ENCODE data around the gene PRKN.

PRKN gene

DNA sequence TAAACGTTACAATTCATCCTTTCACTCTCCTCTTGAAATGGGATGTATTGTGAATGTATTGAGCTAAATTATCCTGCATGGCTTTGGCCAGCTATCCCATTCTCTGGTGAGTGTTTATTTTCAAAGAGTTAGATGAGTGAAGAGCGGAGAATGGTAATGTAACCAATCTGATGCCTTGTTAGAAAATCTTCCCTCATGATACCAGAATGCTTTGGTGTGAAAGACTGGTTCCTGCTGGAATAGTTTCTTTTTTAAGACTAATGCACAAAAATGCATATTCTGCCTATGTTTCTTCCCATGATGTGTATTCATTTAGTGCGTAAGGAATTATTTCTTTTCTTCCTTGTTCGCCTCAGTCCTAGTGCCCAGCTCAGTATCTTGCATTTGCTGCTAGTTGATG, 506.7 kb downstream of the PRKN start:
- DNase-seq: no peak

DNA sequence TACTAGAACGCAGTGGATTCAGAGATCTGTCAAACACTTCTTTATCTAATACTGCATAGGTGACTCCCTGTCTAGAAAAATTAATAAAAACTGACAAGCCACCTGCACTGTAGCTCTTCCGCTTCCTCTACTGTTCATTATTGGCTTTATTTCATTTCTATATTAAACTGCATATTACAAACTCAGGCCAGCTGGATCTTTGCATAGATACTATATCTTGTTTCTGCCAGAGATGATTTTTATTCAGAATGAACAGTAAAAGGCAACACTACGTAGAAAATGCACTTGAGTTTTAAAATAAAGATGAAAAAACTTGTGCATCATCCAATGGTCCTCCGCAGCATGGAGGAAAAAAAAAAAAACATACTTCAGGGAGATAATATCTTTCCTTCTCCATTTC, 508.3 kb downstream of the PRKN start:
- no peak for DNase-seq

DNA sequence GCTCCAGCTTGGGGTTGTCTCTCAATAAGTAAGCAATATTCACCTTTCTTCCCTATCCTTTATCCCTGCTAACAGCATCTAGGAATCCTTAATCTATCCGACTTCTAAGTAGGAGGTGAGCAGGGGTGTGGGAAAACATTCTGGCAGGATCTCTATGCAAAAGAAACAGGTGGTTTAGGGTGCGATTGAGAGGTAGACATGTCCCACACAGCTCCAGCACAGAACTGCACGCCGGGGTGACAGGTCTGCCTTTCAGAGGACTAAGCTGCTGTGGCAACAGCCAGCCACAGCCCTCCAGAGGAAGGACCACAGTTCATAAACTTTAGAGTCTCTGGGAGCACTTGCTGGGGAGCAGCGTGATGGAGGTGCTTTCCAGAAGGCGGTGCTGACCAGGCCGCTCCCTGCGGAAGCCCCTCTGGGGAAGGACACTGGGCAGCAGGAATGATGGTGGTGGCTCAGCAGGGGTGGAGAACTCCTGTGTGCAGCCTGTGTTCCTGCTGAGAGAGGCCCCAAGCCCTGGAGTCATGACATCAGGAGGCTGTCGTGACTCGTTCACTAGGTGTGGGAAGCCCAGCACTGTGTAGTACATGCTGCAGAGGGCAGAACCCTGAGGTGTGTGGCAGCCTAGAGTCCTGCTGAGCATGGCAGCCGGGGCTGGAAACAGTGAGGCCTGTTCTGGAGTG, 509.6 kb downstream of the PRKN start:
- no peak for DNase-seq

DNA sequence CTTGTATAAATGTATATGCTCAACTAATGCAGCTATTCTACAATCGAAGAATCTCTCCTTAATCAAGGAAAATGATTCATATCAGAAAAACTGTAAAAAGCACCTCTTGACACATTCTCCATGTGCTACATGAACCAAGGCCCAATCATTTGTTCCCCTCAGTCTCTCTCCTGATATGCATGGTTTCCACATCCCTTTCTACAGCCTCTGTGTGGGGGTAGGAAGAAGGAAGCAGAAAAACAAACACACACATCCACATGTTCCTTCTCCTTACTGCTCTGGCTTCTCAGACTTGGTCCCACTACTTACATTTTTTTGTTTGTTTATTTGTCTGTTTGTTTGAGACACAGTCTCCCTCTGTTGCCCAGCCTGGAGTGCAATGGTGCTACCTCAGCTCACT, 510.5 kb downstream of the PRKN start:
- DNase-seq: no peak

DNA sequence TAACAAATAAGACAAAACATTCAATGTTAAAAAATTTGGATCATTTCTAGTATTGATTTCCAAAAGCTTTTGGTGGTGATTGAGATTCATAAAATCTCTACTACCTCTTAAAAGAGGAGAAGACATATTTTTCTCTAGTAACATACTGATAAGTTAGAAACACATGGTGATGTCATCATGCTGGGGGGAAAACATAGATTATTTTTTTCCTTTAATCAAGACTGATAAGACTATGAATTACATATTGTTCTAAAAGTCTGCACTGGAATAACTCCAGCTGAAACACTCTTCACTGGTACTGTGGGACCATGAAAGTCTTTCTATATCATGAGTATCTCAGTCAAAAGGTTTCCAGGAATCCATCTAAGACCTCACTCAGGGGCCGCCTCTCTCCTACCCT, 515.8 kb downstream of the PRKN start:
- no peak for DNase-seq

DNA sequence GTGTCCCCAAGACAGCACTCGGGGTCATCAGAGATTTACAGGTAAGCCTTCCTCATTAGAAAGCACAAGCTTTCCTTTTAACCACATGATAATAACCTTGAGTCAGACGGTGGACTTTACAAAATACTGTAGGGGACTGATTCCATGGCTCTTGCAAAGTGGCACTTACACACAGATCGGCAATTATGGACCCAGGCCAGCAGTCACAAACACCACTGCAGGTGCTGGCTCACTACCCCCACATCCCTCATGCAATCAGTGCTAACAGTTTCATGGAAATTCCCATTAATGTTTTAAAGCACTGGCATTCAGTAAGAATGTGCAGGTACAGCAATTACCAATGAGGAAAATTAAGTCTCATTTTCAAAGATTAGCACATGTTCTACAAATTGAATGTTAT, 516.5 kb downstream of the PRKN start:
- no peak for DNase-seq

DNA sequence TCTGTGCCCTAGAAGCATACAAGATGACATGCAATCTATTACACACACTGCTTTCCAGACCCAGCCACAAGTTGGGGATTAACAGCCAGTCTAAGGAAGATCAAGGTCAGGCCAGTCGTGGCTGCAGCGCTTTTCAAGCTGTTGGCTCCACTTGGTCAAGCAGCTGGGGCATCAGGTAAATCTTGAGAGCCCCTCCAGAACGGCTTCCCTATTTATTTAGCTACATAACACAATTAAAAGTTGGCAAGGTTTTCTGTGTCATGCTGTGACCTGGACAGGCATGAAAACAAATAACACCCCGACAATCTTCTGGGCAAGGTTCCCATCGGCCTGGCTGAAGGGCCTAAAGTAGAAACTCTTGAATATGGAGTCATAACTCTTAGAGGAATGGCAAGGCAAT, 524.3 kb downstream of the PRKN start:
- no peak for DNase-seq

DNA sequence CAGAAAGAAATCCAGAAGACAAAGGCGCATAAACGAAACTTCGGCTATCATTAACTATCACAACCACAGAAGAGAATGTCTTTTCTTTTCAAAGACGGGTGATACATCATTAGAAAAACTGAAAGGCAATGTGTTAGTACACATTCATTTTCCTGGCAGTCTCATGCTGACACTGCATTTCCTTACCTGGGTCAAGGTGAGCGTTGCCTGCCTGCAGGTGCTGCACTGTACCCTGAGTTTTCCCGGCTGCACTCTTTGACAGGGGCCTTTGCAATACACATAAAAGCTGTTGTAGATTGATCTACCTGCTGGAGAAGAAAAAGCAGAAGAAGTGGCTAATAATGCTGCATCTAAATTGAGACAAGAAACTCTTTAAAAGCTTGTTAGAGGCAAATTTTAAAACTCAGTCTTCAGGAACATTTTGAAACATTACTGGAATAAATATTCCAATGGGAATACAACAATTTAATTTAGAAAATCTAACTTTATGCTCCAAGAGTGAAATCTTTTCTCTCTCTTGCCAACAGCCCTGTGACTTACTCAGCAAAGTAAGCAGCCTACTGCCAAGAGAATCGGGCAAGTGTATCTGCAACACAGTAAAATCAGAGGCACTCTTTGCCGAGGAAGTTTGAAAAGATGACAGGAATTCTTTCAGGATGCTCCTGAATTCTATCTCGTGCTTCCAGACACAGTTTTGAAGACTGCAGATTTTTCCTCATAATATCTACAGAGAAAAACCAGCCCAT, 526.4 kb downstream of the PRKN start:
- no peak for DNase-seq

DNA sequence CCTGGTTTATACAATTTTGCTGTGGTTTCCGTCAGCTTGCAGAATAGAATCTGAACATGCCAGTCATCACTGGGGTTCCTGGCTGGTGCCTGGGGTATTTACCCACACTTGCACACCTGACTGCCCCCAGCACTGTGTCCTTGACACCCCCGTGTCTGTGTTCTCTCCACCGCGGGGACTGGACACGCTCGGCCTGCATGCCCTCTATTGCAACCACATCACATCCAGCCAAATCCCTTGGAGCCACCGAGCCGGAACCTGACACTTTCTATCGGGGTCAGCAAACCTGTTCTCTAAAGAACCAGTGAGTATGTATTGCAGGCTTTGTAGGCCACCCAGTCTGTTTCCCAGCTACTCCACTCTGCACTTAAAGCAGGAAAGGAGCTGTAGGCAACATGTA, 527.5 kb downstream of the PRKN start:
- no peak for DNase-seq

DNA sequence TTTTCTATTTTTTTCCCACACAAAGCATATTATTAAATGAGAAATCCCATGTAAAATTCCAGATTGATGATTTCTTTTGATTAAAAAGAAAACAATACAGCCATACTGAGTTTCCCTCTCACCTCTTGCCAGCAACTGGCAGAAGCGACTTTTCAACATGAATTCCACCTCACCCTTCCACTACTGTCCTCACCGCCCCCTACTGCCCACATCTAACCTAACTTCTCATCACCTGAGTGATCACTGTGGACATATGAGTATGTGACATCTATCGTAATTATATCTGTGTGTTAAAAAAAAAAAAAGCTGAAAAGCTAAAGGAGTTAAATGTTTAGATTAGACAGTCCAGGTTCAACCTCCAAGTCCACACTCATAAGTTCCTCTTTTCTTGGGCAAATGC, 528.6 kb downstream of the PRKN start:
- no peak for DNase-seq

DNA sequence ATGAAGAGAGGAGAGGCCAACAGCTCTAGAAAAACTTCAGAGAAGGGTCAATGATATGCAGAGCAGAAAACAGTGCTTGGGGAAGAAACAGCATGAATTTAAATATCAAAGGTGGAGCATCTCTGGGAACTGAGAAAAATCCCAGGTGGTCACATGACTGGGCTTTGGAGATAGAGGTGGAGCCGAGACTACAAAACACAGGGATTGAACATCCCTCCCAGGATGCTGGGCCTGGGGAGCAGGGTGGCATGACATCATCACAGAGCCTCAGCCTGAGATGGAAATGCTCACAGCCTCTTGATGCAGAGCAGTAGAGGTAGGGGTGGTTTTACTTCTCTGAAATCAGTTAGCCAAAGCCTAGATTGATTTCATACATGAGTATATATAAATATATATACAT, 529.5 kb downstream of the PRKN start:
- no peak for DNase-seq

DNA sequence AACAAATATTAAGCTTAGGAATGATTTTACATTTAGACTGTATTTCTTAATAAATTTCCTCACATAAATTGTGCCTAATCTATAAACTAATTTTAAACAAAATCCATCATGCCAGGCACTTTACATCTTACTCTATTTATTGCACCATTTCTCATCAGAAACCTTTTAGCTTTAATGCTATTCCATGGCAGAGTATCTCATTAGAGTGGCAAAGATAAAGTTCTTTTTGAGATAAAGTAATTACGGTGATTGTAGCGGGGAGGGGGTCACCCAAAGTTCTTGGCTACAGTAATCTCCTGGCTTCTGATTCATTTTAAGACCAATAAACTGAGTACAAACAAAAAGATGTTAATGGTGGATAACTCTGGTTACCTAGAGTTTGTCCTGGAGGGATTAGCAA, 532.1 kb downstream of the PRKN start:
- no peak for DNase-seq

DNA sequence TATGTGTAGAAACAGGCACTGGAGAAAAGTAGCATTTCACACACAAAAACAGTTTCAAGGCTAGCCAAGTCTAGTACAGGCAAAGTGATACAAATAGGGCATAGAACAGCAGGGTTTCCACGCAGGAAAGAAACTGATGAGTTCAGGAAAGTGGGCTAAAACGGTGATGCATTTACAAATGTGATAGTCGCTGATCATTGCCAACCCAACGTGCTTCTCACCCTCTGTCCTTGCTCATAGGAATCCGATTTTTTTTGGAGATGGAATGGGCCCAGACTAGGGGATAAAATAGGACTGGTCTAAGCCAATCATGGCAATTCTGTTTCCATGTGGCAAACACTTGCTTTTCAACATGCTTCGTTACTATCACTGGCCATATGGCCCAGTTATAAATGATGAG, 536.6 kb downstream of the PRKN start:
- DNase-seq: no peak

DNA sequence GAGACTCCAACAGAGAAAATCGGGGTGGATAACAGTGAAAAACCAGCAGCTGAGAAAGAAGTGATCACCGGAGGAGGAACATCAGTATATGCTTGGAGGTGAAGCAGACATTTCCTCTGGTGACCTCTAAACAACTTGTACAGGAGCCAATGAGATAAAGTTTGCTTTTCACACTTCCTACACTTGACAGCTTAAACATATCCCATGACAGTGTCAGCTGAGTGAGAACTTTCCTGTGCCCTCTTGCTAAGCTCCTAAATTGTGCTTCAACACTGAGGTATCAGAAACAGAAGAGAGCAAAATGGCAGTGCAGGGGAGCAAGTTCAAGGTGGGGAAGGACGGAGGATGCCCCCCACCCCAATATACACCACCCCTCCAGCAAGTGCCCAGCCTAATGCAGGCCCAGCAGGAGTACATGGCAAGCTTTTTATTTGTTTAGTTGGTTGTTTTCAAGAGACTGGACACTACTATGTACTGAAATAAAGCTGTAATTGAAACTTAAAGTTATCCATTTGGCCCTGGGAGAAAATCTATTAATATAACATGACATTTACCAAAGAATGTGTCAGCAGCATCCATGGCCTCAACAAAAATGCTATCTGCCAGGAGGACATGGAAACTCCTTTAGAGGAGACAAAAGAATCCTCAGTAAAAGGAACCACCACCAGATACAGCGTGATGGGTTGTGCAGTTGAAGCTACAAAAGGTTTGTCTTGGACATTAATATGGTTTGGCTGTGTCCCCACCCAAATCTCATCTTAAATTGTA, 540.2 kb downstream of the PRKN start:
- DNase-seq: no peak

DNA sequence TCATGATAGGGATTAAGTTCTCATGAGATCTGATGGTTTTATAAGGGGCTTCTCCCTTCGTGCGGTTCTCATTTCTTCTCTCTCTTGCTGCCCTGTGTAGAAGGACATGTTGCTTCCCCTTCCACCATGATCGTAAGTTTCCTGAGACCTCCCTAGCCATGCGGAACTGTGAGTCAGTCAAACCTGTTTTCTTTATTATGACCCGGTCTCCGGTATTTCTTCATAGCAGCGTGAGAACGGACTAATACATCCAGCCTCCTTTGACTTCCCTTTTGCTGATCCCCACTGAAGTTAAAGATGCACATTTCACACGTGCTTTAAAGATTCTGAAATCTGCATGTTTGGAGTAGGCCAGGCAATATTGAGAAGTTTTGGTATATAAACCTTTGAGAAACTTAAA, 543.1 kb downstream of the PRKN start:
- DNase-seq: no peak

DNA sequence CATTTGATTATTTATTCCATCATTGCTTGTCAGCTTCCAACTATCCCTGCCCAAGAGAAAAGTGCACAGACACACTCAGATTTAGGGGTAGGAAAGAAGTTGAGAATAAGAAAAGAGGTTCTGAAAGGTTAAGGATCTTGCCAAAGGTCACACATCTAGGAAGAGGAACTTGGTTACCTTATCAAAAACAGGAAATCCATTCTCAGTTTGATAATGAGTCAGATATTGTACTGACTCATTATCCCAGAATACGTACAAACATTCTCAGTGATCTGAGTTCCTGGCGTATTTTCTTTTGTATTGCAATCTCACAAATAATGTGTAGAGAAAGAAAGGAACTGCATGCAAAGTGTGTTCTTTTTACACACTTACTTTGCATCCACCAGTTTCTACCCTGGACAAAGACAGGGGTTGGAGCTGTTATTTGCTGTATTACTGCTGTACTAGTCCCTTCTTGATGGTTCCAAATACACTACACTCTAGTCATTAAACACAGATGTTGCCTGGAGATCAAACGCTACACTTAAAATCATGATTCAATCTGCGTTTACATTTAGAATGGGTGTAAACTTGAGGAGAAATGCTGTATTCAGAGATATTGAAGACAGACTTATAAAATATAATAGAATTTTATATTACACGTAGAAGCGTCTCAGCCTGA, 545.7 kb downstream of the PRKN start:
- no peak for DNase-seq

DNA sequence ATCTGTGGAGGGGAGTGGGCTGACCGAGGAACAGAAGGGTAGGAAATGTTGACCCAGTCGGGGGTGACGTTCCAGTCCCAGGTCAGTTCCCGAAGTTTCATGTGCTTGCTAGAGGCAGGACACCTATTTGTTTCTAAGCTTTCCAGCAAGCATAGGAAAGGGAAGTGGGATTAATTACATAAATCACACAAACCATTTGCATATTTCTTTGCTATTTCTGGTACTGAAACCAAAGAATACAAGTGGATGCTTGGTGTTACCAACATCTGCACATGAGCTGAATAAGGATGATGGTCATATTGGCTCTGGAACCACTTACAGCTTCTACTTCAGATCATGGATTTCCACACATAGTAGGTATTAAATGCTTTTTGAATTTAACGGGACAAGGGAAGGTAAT, 546.5 kb downstream of the PRKN start:
- no peak for DNase-seq

DNA sequence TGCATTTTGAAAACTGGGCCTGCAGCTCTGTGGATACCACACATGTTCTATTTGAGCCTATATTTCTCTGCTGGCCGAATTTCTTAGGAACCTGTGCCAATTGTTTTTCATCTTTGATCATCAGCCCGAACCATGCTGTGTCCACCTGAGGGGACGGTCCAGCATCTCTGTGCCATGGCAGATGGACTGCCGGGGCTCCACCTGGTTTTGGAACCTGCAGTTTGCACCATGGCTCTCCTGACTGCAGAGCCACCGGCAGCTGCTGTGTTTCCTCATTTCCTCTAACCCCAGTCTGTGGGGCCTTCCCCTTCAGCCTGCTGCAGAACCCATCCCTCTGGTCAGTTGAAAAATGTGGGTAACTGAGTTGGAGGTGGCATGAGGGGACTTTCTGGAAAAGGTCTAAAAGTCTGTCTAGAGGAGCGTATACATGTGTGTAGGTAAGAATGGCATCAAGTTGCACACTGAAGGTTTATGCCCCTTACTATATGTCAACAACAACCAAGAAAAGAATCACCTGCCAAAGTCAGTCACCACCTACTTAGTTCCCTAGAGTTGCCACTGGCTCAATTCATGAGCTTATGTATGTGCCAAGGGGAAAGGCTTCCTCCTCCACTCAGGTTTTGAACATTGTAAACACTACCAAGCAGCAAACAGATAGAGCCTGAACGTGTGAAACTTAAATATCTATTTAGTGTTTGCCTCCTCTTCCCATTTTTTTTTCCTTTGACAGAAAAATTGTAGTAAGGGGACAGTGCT, 548.2 kb downstream of the PRKN start:
- no peak for DNase-seq

DNA sequence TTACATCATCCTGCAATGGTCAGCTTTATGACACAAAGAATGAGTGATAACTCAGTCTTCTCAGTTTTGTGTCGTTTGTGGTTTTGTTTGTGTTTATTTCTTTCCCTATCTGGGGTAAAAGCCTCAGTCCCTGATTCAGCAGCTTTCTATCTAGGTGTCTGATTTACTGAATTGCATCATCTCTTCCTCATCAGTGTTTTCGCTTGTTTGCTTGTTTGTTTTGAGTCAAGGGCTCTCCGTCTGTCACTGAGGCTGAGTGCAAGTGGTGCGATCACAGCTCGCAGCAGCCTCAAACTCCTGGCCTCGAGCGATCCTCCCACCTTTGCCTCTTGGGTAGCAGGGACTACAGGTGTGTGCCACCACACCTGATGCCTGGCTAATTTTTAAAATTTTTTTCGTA, 548.9 kb downstream of the PRKN start:
- DNase-seq: no peak

DNA sequence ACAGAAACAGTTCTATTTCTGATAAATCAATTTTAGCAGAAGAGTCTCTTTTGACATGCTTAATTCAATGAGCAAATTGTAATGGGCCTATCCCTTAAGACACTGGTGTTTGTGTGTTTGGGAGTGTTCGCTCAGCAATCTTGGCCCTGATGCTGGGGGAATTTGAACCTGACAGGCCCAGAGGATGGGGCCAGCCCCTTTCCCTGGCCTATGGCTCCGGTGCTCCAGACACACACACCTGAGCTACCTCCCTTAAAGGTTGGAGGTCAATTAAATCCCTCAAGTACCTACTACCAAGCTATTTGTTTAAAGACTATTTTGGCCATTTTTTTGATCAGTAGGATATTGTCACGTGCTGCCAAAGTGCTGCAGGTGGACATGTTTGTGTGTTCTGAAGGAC, 549.3 kb downstream of the PRKN start:
- DNase-seq: no peak

DNA sequence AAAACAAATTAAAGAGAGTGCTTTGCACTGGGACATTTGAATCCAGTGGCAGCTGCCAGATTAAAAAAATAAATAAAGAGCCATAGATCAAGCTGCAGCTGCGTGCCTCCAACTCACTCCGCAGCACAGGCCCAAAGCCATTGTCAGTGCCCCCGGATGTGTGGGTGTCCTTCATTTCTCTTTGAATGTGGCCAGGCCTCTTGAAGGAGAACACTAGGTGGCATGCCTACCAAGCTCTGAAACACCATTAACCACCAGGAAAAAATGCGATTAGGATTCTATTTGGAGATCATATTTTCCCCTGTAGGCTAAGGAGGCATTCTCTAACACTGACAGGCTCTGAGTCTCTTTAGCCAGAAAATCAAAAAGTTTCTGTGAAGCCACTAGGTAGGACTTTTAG, 549.8 kb downstream of the PRKN start:
- peak; percentile 7 for DNase-seq

DNA sequence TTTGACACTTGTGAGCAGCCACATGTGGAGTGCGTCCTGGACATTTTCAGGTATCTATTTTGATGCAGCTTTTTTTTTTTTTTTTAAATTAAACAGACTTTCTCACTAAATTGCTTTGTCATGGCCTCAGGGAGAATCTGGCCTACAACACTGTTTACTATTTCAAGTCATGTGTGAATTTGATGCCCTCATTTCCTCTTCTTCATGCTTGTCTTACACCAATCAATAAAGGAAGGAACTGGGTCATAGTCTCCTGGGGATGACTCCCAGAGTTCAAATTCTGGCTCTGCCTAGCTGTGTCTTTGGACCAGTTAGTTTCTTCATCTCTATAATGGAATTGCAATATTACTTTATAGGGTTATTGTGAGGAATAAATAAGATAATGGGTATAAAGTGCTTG, 554.1 kb downstream of the PRKN start:
- no peak for DNase-seq

DNA sequence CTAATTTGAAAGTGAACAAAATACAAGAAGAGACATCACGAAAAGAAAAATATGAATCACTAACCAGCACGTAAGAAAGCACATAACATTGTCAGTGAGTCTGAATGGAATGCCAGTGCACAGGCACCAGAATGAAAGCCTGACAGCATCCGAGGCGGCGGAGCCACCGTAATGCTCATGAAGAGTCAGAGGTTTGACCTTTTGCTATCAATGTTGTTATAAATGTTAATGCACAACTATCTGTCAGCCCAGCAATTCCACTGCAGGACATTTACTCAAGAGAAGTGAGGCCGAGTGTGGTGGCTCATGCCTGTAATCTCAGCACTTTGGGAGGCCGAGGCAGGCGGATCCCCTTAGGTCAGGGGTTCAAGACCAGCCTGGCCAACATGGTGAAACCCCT, 562.1 kb downstream of the PRKN start:
- DNase-seq: no peak
